Stimulated activated CD8-positive, alpha-beta memory T cell treated with anti-CD3 and anti-CD28 coated beads, Interleukin-7, amount 100 ng/mL, for 24 hours (primary cell): Measurements from ENCODE around the gene HIF1AN.

ENCODE experiments used
- DNase-seq: peaks from one replicate; pipeline ENCODE4 v3.0.0-alpha.2; 2020; ENCODE audit warnings: low read depth

Gene HIF1AN

GRCh38 chr10:100535715-100536353 lies at the start of gene HIF1AN:
TSS of gene HIF1AN (plus strand) at chr10:100535943. CDS start at chr10:100535959, 16 bp downstream.
- DNase-seq, result peak; percentile 68

GRCh38 chr10:100487529-100487928 lies 48.2 kb upstream of the HIF1AN start:
- no peak for DNase-seq

- no peak for DNase-seq
Measured at GRCh38 chr10:100489396-100489795, 46.3 kb upstream of the HIF1AN start.

- DNase-seq, result no peak
Measured at GRCh38 chr10:100490531-100490930, 45.2 kb upstream of the HIF1AN start.

- DNase-seq, result no peak
Measured at GRCh38 chr10:100496567-100496966, 39.2 kb upstream of the HIF1AN start.

GRCh38 chr10:100498059-100498458 lies 37.7 kb upstream of the HIF1AN start:
- no peak for DNase-seq

- no peak for DNase-seq
Measured at GRCh38 chr10:100501423-100501822, 34.3 kb upstream of the HIF1AN start.

GRCh38 chr10:100502926-100503494 lies 32.7 kb upstream of the HIF1AN start:
- DNase-seq, result no peak

GRCh38 chr10:100504096-100504495 lies 31.6 kb upstream of the HIF1AN start:
- DNase-seq, result no peak

- DNase-seq, result no peak
Measured at GRCh38 chr10:100505164-100505563, 30.6 kb upstream of the HIF1AN start.

- DNase-seq, result no peak
Measured at GRCh38 chr10:100506596-100507356, 29.0 kb upstream of the HIF1AN start.

GRCh38 chr10:100507357-100507732 lies 28.4 kb upstream of the HIF1AN start:
- no peak for DNase-seq

GRCh38 chr10:100508266-100508665 lies 27.5 kb upstream of the HIF1AN start:
- no peak for DNase-seq

- DNase-seq, result no peak
Measured at GRCh38 chr10:100508691-100509150, 27.0 kb upstream of the HIF1AN start.

GRCh38 chr10:100509241-100509840 lies 26.4 kb upstream of the HIF1AN start:
- DNase-seq, result no peak

GRCh38 chr10:100510533-100511308 lies 25.0 kb upstream of the HIF1AN start:
- DNase-seq, result no peak

GRCh38 chr10:100515612-100516011 lies 20.1 kb upstream of the HIF1AN start:
- DNase-seq, result no peak

GRCh38 chr10:100516847-100517246 lies 18.9 kb upstream of the HIF1AN start:
- DNase-seq, result no peak

- DNase-seq, result no peak
Measured at GRCh38 chr10:100518761-100519241, 16.9 kb upstream of the HIF1AN start.

- DNase-seq, result no peak
Measured at GRCh38 chr10:100519311-100520051, 16.3 kb upstream of the HIF1AN start, which contains the start of gene SEC31B. TSS of gene SEC31B (minus strand) at chr10:100519861. CDS start at chr10:100516952, 2,909 bp downstream.

- DNase-seq, result no peak
Measured at GRCh38 chr10:100520811-100521210, 14.9 kb upstream of the HIF1AN start.
